Activated effector memory CD4-positive, alpha-beta T cell treated with anti-CD3 and anti-CD28 coated beads, Interleukin-2, amount 50 U/mL, for 16 hours (primary cell): ENCODE data around the gene CYP27A1.
"Not testable (repeated sequence)": the region's sequence is repeated elsewhere in the genome, so short reads cannot be mapped to it uniquely, and the experiment has no call there.

Experiments used
- DNase-seq: peaks from one replicate; pipeline ENCODE4 v3.0.0-alpha.2; 2020

Gene CYP27A1

GRCh38 chr2:218832520-218832919 is 50.6 kb downstream of the CYP27A1 start:
- no peak for DNase-seq

- DNase-seq = no peak
Measured at GRCh38 chr2:218833023-218833609, 51.2 kb downstream of the CYP27A1 start.

DNA sequence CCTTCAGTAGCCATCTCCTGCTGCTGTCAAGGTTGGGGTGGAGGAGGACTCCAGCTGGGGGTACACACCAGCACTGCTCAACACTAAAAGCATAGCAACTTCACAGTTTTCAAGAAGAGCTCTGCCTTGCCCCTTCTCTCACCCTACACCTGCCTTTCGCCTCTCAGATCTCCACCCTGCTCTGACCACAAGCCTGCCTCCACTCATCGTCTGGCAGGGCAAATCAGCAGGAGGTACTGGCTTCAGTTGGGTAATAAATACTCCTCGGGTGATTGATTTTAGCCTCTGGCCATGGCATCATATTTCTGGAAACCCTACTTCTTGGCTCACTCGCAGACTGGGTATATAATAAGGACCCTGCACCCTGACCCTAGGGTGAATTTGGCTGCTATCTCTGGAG is 52.7 kb downstream of the CYP27A1 start:
- DNase-seq = no peak

DNA sequence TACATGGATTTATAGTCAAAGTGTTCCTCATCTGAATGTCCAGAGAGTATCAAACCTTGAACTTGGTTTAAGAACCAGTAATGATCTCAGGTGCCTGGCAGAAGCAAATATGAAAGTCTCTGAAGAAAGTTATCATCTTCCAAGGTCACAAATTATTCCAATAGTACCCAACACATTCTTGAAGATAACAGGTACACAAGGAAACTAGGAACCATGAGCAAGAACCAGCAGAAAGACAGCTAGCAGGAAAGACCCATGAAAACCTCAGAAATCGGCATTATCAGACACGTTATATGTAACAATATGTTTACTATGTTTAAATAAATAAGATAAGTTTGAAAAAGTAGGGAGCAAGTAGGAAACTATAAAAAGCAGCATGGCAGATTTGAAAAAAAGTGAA is 55.5 kb downstream of the CYP27A1 start:
- DNase-seq = no peak

- no peak for DNase-seq
Measured at GRCh38 chr2:218839430-218839829, 57.5 kb downstream of the CYP27A1 start.

DNA sequence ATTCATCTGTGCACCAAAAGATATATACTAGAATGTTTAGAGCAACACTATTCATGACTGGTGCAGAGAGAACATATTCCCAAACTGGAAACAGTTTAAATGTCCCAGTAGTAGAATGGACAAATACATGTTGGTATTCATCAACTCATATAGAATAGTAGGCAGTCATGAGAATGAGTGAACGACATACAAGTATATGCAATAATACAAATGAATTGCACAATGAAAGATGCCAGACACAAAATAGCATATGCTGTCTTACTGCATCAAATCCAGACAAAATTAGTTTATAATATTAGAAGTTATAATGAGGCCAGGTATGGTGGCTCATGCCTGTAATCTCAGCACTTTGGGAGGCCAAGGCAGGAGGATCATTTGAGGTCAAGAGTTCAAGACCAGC is 57.9 kb downstream of the CYP27A1 start:
- DNase-seq = no peak

GRCh38 chr2:218844334-218844733 is 62.4 kb downstream of the CYP27A1 start:
- DNase-seq = not testable (repeated sequence)

GRCh38 chr2:218846963-218847362 is 65.0 kb downstream of the CYP27A1 start:
- DNase-seq = not testable (repeated sequence)

DNA sequence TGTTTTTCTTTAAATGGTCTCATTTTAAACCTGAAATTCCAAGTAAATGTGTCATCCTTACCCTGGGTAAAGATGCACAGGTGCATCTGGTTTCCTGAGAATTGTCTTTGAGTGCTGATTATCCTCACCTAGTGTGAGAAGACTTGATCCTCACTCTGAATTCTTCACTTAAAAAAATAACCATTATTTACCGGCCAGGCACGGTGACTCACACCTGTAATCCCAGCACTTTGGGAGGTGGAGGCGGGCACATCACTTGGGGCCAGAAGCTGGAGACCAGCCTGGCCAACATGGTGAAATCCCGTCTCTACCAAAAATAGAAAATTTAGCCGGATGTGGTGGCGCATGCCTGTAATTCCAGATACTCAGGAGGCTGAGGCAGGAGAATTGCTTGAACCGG is 67.8 kb downstream of the CYP27A1 start:
- no peak for DNase-seq

DNA sequence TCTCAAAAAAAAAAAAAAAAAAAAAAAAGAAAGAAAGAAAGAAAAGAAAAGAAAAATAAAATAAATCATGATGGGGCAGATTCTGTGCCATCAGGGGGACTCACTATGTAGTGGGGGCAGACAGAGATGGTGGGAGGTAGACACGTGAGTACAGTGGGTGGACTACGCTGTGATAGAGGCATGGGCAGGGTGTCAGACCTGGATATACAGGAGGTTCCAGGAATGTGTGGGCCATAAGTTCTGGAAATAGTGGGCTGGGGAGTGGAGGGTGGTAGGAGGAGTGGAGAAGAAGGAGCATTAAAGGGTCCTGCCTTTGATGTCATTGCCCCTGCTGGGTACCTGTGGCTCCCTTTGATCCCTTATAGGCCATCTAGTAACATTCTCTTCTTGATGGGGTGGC is 68.8 kb downstream of the CYP27A1 start:
- DNase-seq = no peak

DNA sequence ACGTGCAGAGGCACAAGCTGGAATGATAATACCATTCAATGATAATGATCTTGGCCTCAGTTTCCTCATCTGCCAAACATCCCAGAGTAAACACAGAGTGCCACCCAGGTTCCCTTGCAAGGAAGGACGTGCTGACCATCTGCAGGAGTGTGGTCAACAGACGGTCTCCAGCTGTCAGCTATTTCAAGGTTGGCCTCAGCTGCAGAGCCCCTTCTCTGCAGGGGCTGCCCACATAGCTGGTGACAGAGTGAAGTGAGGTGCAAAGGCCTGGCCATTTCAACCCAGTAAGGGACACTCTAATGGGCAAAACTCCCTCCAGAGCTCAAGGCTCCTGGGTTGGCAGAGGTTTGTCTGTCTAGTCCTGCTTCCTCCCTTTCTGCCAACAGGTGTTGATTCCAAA is 69.3 kb downstream of the CYP27A1 start:
- DNase-seq = no peak

DNA sequence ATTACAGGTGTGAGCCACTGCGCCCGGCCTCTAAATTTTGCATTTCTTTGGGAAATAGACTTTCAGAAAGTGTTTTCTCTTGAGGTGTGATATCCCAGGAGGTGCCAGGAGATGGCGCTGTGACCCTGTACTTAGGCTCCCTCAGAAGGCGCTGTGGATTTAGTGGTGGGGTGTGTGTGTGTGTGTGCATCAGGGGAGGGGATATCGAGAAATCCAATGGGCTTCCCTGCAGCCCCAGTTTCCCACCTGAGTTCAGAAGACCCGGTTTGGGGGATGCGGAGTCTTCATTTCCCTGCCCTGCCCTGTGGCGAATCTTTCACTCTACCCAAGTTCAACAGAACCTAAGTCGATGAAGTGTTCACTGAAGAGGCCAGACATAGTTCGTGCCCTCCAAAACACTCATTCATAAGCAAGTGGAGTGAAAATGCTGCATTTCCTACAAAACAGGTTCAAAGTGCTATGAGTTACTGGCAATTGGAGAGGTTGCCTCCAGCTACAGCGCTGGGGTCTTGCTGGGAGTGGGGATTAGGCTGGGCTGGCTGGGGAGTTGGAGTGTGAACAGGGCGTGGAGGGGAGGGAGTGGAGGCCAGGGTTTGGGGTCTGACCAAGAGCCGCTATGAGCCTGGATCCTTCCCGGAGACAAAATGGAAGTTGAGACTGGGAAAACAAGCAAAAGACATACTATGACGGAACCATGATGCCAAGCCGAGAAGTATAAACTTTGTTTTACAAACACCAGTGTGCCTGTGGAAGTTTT is 71.1 kb downstream of the CYP27A1 start:
- DNase-seq = peak; percentile 89

DNA sequence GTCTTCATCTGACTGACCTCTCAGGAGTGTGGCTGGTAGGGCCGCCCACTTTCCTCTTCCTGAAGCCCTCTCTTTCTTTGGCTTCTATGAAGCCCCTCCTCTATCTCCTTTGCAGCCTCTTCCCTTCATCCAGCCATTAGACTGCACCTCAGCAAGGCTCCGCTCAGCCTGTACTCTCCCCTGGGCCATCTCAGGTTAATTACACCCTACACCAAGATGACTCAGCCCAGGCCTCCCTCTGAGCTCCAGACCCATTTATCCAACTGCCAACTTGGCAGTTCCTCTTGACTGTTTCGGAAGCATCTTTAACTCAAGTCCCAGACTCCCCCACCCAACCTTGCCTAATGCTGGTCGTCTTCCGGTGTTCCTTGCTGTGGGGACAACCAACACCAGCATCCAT is 71.8 kb downstream of the CYP27A1 start:
- DNase-seq = no peak

- no peak for DNase-seq
Measured at GRCh38 chr2:218854860-218855259, 72.9 kb downstream of the CYP27A1 start.

GRCh38 chr2:218855305-218856166 is 73.6 kb downstream of the CYP27A1 start:
- no peak for DNase-seq

DNA sequence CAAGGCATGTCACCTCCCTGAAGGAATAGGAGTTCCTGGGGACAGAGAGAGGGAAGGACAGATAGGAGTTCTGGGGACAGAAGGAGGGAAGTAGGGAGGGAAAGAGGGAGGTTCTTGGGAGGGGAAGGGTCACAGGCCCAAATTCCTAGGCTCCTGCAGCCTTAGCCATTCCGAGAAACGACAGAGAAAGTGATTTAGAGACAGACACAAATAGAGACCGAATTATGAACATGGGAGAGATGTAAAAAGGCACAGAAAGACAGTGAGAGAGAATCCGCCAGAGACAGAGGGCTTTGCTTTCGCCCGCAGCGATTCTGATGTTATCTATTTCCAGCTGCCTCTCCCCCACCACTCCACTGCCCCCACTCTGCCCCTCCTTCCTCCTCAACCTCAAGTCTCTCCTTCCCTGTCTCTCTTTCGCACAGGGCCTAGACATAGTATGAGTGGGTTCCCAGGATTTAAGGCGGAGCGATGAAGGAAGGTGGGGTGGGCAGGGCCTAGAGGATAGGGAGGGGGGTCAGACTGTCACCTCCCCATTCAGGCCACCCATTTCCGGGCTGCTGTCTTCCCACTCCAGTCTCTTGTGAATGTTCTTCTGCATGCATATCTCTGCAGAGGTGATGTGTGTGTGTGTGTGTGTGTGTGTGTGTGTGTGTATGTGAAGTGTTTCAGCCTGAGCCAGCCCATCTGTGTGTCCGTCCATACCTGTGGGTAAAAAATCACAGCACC is 74.4 kb downstream of the CYP27A1 start:
- no peak for DNase-seq

DNA sequence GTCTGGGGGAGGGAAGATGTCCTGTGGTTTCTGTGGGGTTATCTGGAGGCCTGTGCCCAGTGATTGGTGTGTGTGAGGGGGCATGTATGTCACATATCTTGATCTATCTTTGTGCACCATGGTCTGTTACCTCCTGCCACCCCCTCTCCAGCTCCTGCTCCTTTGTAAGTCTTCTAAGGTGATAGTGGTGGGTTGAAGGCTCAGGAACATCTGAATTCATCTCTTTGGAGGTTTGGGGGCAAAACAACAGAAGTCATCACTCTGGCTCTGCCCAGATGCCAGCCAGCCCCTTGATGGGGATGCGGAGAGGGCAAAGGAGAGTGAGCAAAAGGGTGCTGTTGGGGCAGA is 74.9 kb downstream of the CYP27A1 start:
- DNase-seq = no peak

GRCh38 chr2:218857371-218858137 is 75.6 kb downstream of the CYP27A1 start:
- no peak for DNase-seq

DNA sequence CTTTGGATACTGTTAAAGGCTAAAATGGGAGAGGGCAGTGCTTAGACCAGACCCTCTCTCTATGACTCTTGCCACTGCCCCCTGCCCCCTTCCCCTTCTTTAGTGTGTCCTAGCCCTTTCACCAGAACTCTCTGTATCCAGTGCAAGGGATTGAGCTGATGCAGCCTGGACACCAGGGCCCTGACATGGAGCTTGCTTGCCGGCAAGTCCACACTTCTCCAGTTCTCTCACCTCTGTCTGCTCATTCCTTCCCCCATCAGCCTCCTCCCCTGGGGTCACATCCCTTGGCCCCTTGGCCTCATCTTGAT is 76.1 kb downstream of the CYP27A1 start:
- no peak for DNase-seq

DNA sequence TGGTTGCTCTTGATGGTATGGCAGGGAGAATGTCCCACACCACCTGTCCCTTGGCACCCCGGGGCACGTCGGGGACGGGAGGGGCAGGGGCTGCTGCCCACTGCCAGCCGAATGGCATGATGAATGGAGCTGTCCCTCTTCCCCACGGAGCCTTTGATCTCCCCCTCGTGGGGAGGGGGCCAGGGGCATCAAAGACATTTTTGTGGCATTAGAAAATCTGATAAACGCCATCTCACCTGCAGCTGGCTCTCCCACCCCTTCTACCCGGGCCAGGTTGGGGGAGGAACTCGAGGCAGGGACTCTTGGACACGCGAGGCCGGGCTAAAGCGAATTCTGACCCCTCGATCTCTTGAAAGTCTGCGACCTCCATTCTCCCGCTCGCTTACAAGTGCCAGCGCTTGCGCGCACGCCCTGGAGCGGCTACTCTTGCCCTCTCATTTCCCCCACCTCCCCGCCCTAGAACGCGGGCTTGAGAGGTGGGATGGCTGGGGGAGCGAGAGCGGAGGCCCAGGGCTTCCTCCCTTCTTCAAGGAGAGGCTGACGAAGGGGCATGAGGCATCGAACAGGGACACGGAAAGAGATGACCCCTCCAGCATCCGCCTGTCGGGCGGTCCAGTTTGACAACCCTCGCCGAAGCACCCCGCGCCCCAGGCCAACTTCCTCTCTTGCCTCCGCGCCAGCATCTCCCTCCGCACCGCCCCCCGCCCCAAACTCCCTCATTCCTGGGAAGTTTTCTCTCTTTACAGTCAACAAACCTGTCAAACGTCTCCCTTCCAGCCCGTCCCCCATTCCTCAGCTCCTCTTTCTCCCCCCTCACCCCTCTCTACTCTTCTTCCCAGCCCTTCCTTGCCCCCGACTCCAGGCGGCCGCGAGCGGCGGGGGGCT is 77.0 kb downstream of the CYP27A1 start:
- no peak for DNase-seq

- no peak for DNase-seq
Measured at GRCh38 chr2:218859556-218859987, 77.6 kb downstream of the CYP27A1 start, which contains the start of gene WNT6. Gene WNT6 (plus strand): TSS chr2:218859805. CDS start chr2:218860038, 233 bp downstream.
